GM21423 (cell line): ENCODE data around the gene MRPL50.

ENCODE experiments used
- ATAC-seq: cut with Tn5 transposase; IDR thresholded peaks from one replicate; pipeline ENCODE4 v1.9.1; 2021; ENCODE audit warnings: mild to moderate bottlenecking, moderate library complexity; ENCODE audit not compliant: unreplicated experiment

Gene MRPL50

DNA sequence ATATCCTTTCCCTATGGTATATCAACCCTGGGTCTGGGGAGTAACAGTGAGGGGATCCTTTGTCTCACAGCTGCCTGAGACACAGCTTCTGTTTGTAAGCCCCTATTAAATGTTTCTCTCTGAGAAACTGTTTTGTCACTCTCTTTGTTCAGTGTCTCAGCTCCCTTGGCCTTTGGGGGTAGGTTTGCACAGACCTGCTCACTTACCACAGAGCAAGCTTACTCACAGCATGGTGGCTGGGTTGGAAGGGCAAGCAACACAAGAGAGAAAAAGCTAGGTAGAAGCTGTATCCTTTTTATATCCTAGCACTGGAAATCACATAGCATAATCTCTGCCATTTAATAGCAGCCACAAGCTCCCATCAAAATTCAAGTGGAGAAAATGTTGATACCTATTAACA is 18.1 kb downstream of the MRPL50 start:
- no peak for ATAC-seq

DNA sequence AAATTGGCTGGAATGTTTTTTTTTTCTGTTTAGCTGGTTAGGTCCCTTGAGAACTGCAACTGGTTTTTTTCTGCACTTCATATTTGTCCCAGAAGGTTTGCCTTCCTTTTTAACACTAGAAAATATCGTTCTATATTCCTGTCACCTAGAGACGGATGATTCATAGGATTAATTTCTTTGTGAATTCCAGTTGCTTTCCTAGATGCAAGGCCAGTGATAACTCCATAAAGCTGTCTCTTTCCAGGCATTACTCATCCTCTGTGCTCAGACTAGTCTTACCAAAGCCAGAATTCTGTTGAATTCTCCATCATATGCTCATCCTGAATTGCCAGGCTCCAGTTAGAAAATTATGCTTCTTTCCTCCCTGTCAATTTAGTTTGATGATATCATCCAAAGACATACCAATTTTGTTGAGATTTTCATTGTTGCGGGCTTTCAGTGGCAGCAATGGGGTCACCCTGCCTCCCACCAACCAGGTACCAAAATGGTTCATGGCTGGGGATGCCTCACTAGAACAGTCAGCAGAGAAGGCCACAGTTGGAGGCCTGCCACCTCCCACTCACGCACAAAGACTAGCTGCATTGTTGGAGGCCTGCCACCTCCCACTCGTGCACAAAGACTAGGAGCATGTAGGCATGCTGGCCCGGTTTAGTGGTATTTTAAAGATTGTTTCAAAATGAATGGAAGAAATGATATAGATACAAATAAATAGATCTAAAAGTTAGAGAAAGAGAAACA is 22.1 kb downstream of the MRPL50 start:
- ATAC-seq, result no peak

DNA sequence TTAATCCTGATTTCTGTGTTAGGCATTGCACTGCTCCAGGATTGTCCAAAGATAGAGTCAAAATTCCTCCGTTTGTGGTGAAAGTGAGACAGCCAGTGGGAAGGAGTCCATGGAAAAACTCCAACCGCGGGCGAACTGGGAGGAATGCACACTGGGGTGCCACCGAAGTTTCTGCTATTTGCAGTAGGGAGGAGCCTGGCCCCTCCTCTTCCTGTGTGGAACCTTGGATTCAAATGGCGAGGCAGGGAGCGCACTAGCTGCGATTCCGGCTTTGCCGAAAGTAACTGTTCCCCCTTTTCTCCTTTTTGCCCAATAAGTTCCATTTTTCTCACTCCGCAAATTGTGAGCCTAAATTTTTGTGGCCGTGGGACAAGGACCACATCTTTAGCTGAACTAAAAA is 22.9 kb downstream of the MRPL50 start:
- ATAC-seq, result no peak

DNA sequence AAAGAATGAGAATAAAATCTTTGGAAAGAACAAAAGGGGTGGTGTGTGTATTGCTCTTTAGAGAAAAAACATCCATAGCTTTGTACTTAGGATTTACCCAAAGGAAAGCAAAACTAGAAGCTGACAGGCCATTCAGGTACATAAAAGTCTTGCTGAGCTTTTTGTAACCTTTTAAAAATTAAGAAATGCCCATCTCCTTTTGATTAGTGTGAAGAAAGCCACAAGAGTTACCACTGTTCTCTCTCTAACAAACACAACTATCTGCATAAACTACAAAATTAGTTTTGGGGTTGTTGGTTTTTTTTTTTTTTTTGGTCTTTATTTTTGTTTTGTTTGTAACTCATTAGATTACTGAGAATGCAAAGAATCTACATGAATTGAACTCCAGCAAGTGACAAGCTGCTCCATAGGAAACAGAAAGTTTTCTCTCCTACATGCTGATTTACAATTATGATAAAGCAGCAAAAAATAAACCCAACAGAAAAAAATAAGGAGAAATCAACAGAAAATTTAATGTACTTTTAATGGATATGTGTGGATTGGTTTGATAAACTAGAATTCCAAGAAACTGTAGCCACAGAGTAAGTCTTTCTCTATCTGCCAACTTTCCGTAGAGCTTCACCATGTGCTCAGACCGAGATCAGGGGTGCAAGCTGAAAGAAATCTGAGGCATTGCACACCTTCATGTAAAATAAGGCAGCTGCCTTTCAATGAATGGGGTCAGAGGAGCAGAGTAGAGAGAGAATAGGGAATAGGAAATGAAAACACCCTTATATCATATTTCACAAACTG is 25.9 kb downstream of the MRPL50 start:
- ATAC-seq, result no peak

DNA sequence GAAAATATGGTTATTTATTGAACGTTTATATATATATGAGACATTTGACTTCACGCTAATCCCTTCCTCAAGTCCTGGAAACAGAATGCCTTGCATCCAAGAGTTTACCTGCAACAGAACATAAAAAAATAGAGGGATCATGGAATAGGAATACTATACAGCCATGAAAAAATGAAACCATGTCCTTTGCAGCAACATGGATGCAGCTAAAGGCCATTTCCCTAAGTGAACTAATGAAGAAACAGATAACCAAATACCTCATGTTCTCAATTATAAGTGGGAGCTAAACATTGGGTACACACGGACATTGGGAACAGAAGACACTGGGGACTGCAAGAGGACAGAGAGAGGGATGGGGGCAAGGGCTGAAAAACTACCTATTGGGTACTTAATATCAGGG is 26.6 kb downstream of the MRPL50 start:
- no peak for ATAC-seq

DNA sequence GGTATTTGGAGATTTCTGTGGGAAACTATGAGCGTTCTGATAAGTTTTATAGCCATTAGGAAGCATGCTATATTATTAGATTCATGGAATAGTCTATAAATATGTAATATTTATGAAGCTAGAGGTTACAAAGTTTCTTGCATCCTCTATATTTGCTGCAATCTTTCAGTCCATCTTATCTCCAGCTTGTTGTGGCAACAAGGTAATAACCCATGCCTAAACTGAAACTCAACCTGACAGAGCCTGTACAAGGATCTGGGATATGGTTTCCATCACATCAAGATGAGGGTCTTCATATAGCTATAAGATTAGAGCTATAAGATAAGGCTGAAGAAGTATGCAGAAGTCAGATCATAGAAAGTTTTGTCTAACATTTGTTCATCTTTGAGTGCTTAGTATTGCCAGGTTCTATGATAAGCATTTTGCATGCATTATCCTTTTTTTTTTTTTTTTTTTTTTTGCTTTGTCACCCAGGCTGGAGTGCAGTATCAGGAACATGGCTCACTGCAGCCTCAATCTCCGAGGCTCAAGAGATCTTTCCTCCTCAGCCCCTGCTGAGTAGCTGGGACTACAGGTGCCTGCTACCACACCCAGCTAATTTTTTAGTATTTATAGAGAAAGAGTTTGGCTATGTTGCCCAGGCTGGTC is 28.4 kb downstream of the MRPL50 start:
- no peak for ATAC-seq

DNA sequence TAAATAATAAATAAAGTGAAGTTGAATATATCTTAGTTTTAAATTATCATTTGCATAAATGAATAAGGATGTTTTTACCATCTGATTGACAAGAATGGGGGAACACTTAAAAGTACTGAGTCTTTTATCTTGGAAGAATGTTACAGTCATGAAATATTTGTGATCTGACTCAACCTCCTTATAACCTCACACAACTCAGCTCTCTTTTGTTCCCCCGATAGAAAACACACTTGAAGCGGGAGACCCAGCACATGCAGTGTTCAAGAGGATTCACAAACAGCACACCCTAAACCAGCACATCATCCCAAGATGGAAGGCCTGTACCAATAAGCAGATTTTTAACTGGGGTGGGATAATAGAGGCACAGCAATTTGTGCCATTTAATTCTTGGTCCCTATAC is 29.1 kb downstream of the MRPL50 start:
- no peak for ATAC-seq

DNA sequence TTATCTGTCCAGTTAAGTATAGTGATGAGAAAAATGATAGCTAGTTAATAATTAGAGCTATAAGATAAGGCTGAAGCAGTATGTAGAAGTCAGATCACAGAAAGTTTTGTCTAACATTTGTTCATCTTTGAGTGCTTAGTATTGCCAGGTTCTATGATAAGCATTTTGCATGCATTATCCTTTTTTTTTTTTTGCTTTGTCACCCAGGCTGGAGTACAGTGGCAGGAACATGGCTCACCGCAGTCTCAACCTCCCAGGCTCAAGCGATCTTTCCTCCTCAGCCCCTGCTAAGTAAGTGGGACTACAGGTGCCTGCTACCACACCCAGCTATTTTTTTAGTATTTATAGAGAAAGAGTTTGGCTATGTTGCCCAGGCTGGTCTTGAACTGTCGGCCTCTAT is 31.1 kb downstream of the MRPL50 start:
- no peak for ATAC-seq

DNA sequence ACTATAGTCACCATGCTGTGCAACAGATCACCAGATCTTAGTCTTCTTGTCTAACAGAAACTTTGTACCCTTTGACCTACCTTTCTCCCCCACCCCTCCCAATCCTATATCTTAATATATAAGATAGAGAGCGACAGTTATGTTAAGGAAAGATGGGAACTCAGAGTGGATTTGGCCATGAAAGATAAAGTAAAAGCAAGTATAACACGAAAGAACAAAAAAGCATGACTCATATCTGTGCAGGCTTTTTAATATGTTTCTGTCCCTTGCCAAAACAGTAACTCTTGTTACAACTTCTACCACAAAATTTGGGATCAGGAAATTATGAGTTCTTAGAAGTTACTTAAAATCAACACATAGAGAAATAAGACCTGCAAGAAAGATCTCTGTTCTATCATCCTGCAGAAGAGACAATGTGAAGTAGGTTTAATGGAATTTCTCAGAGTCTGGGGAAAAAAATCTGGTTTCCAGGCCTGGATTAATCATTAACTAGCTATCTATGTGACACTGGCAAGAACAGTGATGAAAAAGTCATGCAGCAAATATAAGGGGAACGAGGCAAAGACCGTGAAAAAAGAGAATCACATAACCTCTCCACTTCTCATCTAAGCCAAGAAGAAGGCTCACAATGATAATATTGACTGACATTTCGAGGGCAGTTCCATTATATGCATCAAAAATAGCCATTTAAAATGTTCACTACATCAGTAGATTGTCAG is 32.2 kb downstream of the MRPL50 start:
- ATAC-seq, result no peak

DNA sequence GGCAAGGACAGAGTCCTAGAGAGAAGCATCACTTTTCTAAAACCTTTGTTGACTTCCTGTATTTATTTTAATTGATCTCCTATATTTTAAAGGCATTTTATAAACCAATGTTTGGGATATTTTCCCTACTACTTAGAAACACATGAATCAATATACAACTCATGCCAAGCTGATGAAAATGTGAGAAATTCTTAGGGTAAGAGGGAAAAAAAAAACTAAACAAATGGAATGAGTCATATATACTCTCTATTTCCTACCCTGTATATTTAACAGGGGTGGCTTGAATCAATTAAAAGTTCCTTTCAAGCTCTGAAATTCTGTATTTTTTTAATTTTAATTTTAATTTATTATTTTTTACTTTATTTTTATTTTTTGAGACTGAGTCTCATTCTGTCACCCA is 33.2 kb downstream of the MRPL50 start:
- no peak for ATAC-seq

DNA sequence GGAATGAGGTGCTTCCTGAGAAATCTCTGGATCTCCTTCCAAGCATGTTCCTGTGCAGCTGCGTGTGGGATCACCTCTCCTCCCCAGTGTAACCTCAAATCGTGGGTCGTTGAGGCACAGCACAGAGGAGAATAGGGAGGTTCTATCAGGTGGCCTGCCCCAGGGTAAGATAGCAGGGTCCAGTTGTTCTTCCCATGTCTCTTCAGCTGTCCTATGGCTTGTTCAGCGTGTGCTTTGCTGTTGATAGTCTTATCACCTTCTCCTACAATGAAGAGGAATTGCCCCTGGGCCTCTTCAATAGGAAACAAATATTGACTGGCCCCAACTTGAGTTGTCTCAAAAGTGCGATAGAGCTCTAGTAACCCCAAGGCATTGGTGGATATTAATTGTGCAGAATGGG is 36.0 kb downstream of the MRPL50 start:
- ATAC-seq, result no peak

DNA sequence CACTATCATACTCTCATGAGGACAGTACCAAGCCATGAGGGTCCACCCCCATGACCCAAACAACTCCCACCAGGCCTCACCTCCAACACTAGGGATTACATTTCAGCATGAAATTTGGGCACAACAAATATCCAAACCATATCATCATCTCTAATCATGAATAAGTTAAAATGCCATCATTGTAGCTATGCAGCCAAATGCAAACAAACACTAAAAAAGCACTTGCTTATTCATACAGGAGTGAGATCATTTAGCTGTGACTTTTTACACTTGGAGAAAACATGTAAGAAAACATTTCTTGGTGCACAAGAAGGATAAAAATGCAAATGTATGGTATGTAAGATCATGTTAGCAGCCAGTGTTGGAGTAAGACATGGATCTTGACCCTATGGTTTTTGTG is 37.8 kb downstream of the MRPL50 start:
- ATAC-seq, result no peak

DNA sequence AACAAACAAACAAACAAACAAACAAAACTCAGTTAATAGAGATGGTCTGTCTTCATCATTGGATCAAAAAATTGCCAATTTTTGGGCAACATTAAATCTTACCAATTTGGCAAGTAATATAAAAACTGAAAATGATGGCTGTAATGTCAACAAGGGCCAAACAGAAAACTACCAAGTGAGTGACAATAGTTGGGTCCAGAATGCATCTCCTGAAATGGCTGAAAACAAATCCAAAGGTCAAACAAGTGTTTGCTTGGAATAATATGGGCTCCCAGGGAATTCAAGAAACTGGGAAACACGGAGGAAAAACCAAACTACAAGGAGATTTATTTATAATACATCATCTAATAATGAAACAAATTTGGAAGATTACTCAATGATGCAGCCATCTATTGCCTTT is 38.7 kb downstream of the MRPL50 start:
- no peak for ATAC-seq

DNA sequence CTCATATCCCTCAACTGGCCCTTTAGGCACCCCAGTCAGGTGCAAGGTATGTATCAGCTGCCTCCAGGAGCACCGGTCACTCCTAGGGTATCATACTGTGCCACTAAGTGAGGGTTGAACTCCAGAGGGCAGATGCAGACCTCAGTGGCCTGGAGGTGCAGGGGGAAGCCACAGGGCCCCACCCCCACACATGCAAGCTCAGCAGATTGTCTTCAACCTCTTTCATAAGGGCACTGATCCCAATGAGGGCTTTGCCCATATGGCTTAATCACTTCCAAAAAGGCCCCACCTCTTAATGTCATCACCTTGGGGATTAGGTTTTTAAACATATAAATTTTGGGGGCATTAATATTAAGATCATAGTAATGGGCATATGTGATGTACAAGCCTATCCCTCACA is 41.8 kb downstream of the MRPL50 start:
- ATAC-seq, result no peak

DNA sequence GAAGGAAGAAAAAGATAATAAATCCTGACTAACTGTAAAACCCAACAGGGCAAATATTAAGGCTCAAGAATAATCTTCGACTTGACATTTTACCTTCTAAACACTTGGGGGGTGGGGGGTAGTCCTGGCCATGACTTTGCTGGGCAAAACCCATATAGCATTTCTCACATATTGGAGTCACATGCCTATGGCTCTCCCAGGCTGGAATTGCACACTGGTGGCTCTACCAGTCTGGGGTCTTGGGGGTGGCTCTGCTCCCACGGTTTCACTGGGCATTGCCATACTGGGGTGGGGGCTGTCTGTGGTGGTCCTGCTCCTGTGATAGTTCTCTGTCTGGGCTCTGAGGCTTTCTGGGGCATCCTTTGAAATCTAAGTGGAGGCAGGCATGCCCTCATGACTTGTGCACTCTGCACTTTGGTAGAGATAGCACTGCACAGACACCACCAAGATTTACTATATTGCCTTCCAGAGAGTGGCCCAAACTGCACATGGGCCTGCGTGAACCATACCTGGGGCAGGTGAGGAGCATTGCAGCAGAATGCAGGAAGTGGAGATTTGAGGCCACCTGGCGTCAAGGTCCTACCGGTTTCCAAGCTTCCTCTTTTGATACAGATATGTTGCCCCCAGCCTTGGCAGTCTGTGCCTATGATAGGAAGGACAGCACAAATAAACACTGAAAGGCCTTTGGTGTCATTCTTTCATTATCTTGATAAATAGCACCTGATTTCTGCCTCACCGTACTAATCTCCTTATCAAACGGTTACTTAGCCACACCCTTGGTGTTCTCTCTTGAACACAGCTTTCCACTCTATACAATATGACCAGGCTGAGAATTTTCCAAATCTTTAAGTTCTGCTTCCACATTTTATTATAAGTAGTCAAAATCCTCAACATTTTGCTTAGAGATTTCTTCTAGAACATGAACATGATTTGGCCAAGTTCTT is 43.4 kb downstream of the MRPL50 start:
- ATAC-seq, result no peak

DNA sequence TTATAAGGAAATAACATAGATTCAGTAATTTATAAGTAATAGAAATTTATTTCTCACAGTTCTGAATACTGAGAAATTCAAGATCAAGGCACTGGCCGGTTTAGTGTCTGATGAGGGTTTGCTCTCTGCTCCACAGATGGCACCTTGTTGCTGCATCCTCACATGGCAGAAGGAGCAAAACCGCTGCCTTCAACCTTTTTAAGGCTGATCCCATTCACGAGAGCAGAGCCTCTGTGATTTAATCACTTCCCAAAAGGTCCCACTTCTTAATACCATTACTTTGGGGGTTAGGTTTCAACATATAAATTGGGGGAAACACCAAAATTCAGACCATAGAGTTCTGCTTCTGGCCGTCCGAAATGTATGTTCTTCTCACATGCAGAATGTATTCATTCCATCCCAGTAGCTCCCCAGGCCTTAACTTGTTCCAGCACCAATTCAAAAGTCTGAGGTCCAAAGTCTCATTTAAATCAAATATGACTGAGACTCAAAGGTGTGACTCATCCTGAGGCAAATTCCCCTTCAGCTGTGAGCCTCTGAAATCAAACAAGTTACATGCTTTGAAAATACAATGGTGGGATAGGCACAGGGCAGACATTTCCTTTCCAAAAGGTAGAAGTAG is 44.2 kb downstream of the MRPL50 start:
- ATAC-seq, result no peak

DNA sequence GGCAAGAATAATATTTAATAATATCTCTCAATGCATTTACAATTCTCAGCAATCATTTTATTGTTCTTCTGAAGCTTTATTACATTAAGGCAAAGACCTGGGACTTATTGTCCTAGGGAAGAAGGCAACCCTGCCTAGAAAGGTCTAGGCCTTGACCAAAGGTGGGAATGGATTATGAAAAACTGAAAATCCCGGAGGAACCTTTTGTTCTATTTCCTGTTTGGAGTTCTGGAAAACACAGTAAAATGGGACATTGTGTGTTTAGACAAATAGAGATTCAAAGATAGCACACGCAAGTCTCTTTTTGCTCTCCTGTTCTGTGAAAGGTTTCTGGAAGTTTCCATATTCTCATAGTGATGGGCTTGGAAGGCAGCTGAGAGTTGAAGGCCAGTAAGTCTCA is 44.7 kb downstream of the MRPL50 start:
- no peak for ATAC-seq

DNA sequence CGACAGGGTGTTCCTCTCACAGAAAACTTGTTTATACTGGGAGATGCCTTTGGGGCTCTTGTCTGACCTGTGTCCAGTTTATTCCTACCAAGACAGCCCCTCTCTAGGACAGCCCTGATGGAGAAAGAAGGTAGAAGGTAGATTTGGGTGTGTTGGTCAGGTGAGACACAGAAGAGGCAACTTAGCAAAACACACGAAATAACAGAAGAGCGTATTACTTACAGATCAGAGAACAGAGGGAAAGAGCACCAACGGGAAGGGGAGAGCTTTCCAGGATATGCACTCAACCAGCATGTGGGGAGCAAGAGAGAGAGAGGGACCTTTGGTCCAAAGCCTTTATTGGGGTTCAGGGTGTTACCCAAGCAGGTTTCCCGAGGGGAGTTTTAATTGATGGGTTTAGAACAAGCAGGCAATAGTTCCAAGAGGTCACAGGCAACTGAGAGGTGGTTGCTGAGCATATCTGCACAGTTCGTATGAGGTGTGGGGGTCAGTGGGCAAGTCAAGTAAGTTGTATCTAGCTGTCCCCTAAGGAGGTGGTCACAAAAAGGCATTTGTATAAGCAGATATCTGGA is 45.4 kb downstream of the MRPL50 start:
- no peak for ATAC-seq

DNA sequence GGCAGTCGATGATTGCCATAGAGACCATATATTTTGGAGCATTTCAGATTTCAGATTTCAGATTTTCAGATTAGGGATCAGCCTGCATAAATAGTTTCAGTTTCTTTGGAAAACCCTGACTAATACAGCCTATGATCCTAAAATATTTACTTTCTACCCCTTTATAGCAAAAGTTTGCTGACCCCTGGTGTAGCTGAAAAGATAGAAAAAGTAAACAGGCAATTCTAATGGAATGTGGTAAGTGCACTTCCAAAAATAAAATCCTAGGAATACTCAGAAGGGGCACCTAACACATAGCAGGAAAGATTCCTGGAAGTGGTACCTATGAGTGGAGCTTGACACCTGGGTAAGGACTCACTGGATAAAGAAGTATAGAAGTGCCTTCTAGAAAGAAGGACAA is 48.1 kb downstream of the MRPL50 start:
- ATAC-seq, result no peak

DNA sequence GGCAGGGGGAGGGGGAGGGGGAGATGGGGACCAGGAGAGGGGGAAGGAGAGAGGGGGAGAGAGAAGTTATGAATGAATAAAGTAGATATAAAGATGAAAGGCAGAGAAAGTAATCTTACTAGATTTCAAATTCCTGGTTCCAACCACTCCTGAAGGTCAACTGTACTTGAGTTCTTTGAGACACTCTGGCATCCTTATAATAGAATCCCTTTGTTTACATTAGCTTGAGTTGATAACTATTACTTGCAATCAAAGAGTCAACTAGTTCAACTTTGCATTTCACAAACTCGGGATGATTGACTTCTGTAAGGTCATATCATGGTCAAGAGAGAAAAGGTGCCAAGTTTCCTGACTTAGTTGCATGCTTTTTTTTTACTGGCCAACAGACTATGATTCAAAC is 55.8 kb downstream of the MRPL50 start:
- no peak for ATAC-seq
